ENCODE results near the gene LBR.

- TF ChIP-seq CTCF (IDR thresholded peaks at IDR 0.05) (no peak), ZFX (IDR thresholded peaks at IDR 0.05; ENCODE audit: borderline replicate concordance) (no peak)
Observed at GRCh38 chr1:225418059-225418458, 9.8 kb downstream of the LBR start.
